ENCODE results near the gene UBE2O. TPM values are rescaled to one million over a fixed set of nuclear protein-coding genes. Genes with fewer than 3 reads are reported as not detected.
A peak's percentile ranks its signal among the peaks of the same experiment; 100 is the strongest.

The UBE2O gene
- total RNA-seq (9.2 and 12.4 TPM in 2 replicates), polyA plus RNA-seq (10.8 and 11.5 TPM in 2 replicates), polyA minus RNA-seq (ENCODE audit: low replicate concordance) (119 and 153 TPM in 2 replicates)
- 10.2 and 13.1 TPM in 2 replicates for polyA plus RNA-seq (2012)

DNA sequence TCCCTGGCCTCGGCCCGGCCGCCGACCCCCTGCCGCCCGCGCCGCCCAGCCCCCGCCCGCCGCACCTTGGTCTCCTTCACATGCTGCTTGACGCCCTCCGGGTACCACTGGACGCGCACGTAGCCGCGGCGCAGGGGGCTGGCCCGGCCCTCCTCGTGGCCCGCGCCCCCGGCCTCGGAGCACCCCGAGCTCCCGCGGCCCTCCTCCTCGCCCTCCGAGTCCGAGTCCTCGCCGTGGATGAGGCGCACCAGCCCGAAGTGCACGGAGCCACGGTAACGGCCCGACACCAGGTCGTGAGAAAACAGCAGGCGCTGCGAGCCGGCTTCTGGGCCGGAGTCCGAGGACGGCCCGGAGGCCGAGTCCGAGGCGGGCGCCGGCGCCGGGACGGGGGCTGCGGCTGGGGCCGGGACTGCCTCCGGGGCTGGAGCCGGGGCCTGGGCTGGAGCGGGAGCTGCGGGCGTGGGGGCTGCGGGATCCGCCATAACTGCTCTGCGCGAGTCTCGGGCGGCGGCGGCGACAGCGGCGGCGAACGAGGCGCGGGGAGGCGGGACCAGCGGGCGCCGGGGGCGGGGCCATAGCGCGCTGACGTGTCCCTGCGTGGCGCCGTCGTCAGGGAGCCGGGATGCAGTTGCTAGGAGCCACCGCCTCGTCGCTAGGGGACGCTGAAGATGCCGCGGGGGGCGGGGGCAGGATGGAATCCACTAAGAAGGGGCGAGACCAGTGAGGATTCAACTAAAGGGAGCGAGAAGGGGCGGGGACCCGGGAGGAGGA lies at the start of gene UBE2O:
Gene UBE2O (minus strand): TSS at position 493 of the 771 bp plus-strand sequence. CDS start 11 bp downstream, at position 482.
- H3K4me1 ChIP-seq (ENCODE audit: control insufficient read depth, extremely low read depth, insufficient read depth, low read length): peaks cover 8% of the 10 kb centered on the region
- peak within 1 kb of the TSS; percentile 73 to 88 (median 80) for H3K4me3 ChIP-seq (replicated peaks in 1 of 4; ENCODE audit: control extremely low read depth in 1 of 4, insufficient read depth in 1 of 4, low read depth in 3 of 4, low read length in 4 of 4)
- peak within 1 kb of the TSS; percentile 90 for H3K9ac ChIP-seq (ENCODE audit: insufficient read depth, low read length)
- H3K27me3 ChIP-seq (ENCODE audit: control insufficient read depth, insufficient read depth, low read length): no peaks in the 10 kb centered on the region
- H3K36me3 ChIP-seq (ENCODE audit: control insufficient read depth, insufficient read depth, low read length): no peaks in the 10 kb centered on the region
- peak; percentile 80 to 82 for DNase-seq (ENCODE audit: low read depth in 2 of 2)
- no peak for TF ChIP-seq EZH2 (IDR thresholded peaks at IDR 0.05; ENCODE audit: low read length, missing control alignments)
- TF ChIP-seq, protein P1, sequence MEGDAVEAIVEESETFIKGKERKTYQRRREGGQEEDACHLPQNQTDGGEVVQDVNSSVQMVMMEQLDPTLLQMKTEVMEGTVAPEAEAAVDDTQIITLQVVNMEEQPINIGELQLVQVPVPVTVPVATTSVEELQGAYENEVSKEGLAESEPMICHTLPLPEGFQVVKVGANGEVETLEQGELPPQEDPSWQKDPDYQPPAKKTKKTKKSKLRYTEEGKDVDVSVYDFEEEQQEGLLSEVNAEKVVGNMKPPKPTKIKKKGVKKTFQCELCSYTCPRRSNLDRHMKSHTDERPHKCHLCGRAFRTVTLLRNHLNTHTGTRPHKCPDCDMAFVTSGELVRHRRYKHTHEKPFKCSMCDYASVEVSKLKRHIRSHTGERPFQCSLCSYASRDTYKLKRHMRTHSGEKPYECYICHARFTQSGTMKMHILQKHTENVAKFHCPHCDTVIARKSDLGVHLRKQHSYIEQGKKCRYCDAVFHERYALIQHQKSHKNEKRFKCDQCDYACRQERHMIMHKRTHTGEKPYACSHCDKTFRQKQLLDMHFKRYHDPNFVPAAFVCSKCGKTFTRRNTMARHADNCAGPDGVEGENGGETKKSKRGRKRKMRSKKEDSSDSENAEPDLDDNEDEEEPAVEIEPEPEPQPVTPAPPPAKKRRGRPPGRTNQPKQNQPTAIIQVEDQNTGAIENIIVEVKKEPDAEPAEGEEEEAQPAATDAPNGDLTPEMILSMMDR (conservative IDR thresholded peaks at IDR 0.05 in 1 of 2, IDR thresholded peaks at IDR 0.05 in 1 of 2; ENCODE audit: low read depth in 1 of 2, low read length in 2 of 2): peak; percentile 24 to 36
- H3K9me3 ChIP-seq (ENCODE audit: control insufficient read depth, insufficient read depth, low read depth, low read length): no peaks in the 10 kb centered on the region
- peak within 1 kb of the TSS; percentile 63 for H3K27ac ChIP-seq (ENCODE audit: insufficient read depth, low read length)
- peak within 1 kb of the TSS; percentile 74 for H3K4me2 ChIP-seq (ENCODE audit: extremely low read depth, insufficient read depth, low read length)
- H4K20me1 ChIP-seq (ENCODE audit: control insufficient read depth, extremely low read depth, insufficient read depth, low read length): no peaks in the 10 kb centered on the region
- peaks cover 29% of the 10 kb centered on the region for H3K79me2 ChIP-seq (ENCODE audit: control insufficient read depth, insufficient read depth, low read length)
- peak within 1 kb of the TSS; percentile 51 for H2AFZ ChIP-seq (ENCODE audit: low read length)

DNA sequence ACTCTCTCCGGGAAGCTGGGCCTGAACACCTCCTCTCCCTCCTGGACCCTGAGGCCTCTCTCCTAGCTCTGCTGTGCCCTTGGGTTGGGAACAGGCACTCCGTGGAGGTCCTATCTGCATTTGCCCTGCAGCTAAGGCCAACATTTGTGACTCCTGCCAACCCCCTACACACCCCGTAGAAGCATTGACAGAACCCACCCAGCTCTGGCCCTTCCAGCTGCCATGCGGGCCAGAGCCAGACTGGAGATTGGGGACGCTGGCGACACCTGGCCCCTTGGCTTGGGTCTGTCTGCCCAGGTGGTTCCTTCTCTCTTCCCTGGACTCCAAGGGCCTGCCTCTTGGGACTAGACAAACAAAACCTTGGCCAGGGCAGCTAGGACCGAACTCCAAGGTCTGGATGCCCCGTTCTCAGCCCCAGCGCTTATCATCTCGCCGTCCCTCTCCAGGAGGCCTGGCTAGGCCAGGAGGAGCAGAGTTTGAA lies 48.9 kb upstream of the UBE2O start:
- DNase-seq (ENCODE audit: low read depth in 2 of 2): no peak
- Histone ChIP-seq H3K4me2 (ENCODE audit: extremely low read depth, insufficient read depth, low read length) (peak overlapping the region; percentile 64), H3K27ac (ENCODE audit: insufficient read depth, low read length) (no peak overlapping the region)

More for the DNA sequence above, 48.9 kb upstream of the UBE2O start:
- no peak overlapping the region for H3K9ac ChIP-seq (ENCODE audit: insufficient read depth, low read length)
- TF ChIP-seq, protein P1 (conservative IDR thresholded peaks at IDR 0.05 in 1 of 2, IDR thresholded peaks at IDR 0.05 in 1 of 2; ENCODE audit: low read depth in 1 of 2, low read length in 2 of 2): no peak
- no peak for TF ChIP-seq EZH2 (IDR thresholded peaks at IDR 0.05; ENCODE audit: low read length, missing control alignments)
- H3K79me2 ChIP-seq (ENCODE audit: control insufficient read depth, insufficient read depth, low read length): no peaks in the 10 kb centered on the region
- H3K4me1 ChIP-seq (ENCODE audit: control insufficient read depth, extremely low read depth, insufficient read depth, low read length): peaks cover 18% of the 10 kb centered on the region
- H2AFZ ChIP-seq (ENCODE audit: low read length): peak overlapping the region; percentile 77
- no peaks in the 10 kb centered on the region for H3K9me3 ChIP-seq (ENCODE audit: control insufficient read depth, insufficient read depth, low read depth, low read length)
- H3K4me3 ChIP-seq (replicated peaks in 1 of 4; ENCODE audit: control extremely low read depth in 1 of 4, insufficient read depth in 1 of 4, low read depth in 3 of 4, low read length in 4 of 4): peak overlapping the region in 2 of 4 experiments; percentile 57 to 66
- peaks cover 1% of the 10 kb centered on the region for H3K27me3 ChIP-seq (ENCODE audit: control insufficient read depth, insufficient read depth, low read length)
- H4K20me1 ChIP-seq (ENCODE audit: control insufficient read depth, extremely low read depth, insufficient read depth, low read length): no peaks in the 10 kb centered on the region
- no peaks in the 10 kb centered on the region for H3K36me3 ChIP-seq (ENCODE audit: control insufficient read depth, insufficient read depth, low read length)

All from fibroblast of lung (primary cell).